ENCODE measurements around the gene ADIPOQ. TPM values are rescaled to one million over a fixed set of nuclear protein-coding genes. Genes with fewer than 3 reads are reported as not detected.

Gene ADIPOQ
- not detected in 2 replicates for total RNA-seq

DNA sequence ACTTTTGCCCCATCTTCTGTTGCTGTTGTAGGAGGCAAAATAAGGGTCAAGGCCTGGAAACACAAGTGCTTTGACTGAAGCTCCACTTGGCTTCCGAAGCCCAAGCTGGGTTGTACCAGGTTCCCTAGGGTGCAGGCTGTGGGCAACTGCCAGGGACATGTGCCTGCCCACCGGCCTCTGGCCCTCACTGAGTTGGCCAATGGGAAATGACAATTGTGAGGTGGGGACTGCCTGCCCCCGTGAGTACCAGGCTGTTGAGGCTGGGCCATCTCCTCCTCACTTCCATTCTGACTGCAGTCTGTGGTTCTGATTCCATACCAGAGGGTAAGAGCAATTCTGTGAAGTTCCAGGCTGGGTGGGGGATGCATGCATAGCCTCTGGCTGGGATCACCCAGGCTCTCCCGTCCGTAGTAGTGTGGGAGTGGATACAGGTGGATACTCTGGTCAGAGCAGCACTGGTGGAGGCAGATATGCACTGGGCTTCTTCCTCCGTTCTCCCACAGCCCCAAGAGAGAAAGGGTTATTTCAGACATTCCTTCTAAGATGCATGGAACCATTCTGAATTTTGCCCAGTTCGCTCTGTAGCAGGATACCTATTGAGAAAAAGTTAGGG lies at the start of gene ADIPOQ:
Gene ADIPOQ, plus strand, starts transcription at position 285 of the 613 bp plus-strand sequence. CDS start 10,349 bp downstream, outside the sequence.

DNA sequence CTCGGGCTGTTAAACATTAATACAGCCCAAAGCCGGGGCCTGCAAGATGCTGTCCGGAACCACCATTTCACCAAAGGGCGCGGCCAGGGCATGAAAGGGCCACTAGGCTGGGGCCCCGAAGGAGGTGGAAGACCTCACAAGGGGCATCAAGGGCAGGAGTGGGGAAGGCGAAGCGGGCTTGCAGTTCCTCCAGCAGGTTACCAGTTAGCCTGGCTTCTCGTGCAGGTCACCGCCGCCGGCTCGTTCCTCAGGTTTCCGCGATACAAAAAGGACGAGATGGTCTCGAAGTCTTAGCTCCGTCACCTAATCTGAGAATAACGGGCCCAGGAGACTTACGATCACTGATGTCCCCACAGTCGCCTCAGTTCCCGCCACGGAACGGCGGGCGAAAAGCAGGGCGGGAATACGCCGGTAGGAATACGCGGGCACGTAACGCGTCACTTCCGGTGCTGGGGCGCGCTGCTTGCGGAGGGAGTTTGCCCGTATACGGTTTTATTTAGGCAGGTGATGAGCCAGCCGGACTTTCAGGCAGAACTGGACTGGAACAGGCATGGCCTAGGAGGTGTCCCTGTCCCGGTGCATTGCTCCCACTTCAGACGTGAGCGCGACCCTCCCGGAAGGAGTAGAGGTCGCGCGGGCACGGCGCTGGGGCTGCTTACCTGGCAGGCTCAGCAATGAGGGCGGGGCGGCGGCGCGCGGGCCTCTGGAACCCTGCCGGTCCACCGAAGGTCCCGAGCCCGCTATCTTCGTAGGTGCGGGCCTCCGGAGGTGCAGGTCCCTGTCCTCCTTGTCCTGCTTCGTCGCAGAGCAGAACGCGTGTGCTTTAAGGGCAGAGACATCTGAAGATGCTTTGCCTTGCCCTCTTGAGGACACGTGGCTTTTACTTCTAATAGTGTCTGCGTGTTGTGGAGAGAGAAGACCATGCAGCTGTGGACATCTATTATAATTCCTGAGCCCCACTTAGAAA lies 36.1 kb upstream of the ADIPOQ start, which contains the start of gene RFC4:
Gene RFC4, minus strand, starts transcription at position 394 of the 967 bp plus-strand sequence. CDS start 1,769 bp downstream, outside the sequence.

Other genes starting within 250 kb of the ADIPOQ start
- gene AHSG, start 229.7 kb upstream of the ADIPOQ start, total RNA-seq, result 0.28 TPM in 1 of 2 replicates, not detected in the other
- gene FETUB, start 202.3 kb upstream of the ADIPOQ start, total RNA-seq, result 1.2 and 2.8 TPM in 2 replicates
- gene HRG, start 176.7 kb upstream of the ADIPOQ start, total RNA-seq, result not detected in 2 replicates
- not detected in 2 replicates for gene KNG1, start 125.4 kb upstream of the ADIPOQ start, total RNA-seq
- 227 and 236 TPM in 2 replicates for gene EIF4A2, start 59.1 kb upstream of the ADIPOQ start, total RNA-seq
- 38.9 and 47.0 TPM in 2 replicates for gene RFC4, start 36.2 kb upstream of the ADIPOQ start, total RNA-seq
- gene ST6GAL1, start 87.8 kb downstream of the ADIPOQ start, total RNA-seq, result 13.3 and 19.5 TPM in 2 replicates